ENCODE results near the gene NDUFC1. TPM values are rescaled to one million over a fixed set of nuclear protein-coding genes. Genes with fewer than 3 reads are reported as not detected.

The NDUFC1 gene
- polyA plus RNA-seq, 3 donors = 24.7 to 134 (median 123) TPM

DNA sequence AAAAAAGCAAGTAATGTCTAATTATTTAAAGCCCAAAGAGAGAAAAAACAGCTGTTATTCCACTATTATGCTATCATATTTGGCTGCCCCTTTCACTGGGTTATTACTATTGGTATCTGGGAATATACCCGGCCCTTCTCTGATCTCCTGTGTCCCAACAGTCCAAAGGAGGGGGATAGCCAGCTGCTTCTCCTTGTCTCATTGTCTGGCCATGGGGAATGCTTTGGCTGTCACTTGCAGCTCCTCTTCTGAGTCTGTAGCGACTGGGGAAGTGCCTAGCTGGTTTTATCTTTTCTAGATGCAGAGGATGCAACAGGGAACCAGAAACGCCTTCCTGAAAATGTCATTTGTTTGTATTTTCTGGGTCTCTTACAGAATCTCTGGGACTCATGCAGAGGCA, 56.1 kb downstream of the NDUFC1 start:
- Histone ChIP-seq H3K9me3 (replicated peaks in 1 of 2; ENCODE audit: control insufficient read depth in 1 of 2, insufficient read depth in 1 of 2, low read length in 2 of 2) (no peaks in the 10 kb centered on the region), H3K27ac (ENCODE audit: low read depth in 1 of 2, low read length in 2 of 2) (no peak overlapping the region), H3K27me3 (ENCODE audit: control insufficient read depth in 2 of 2, insufficient read depth in 2 of 2, low read length in 2 of 2) (no peaks in the 10 kb centered on the region), H4K20me1 (ENCODE audit: insufficient read depth, low read length) (no peaks in the 10 kb centered on the region), H3K9ac (ENCODE audit: insufficient read depth, low read length, poor library complexity, severe bottlenecking) (no peak overlapping the region), H2AFZ (ENCODE audit: insufficient read depth, low read depth, low read length, poor library complexity, severe bottlenecking) (peak overlapping the region; percentile 47), H3K36me3 (replicated peaks in 1 of 2; ENCODE audit: control insufficient read depth in 1 of 2, insufficient read depth in 2 of 2, low read length in 2 of 2) (no peaks in the 10 kb centered on the region), H3K4me1 (ENCODE audit: control insufficient read depth in 1 of 2, insufficient read depth in 2 of 2, low read length in 2 of 2) (no peaks in the 10 kb centered on the region), H3K79me2 (ENCODE audit: insufficient read depth, low read length) (no peaks in the 10 kb centered on the region), H3K4me2 (replicated peaks; ENCODE audit: extremely low read depth, low read length, poor library complexity, severe bottlenecking) (no peak overlapping the region), H3K4me3 (replicated peaks in 1 of 3; ENCODE audit: low read depth in 2 of 3, low read length in 3 of 3) (no peak overlapping the region)
- Mint-ChIP-seq H3K36me3 (no peaks in the 10 kb centered on the region), H3K27ac (no peak overlapping the region), H3K9me3 (no peaks in the 10 kb centered on the region), H3K27me3 (ENCODE audit: low read depth in 3 of 3) (peaks cover 0 to 3% (median 0%) of the 10 kb centered on the region in 3 donors), H3K4me1 (no peaks in the 10 kb centered on the region), H3K4me3 (no peak overlapping the region)
- 88% methylated on average over 2 of the region's 3 CpGs for WGBS (ENCODE audit: insufficient coverage)
- TF ChIP-seq, protein P1, sequence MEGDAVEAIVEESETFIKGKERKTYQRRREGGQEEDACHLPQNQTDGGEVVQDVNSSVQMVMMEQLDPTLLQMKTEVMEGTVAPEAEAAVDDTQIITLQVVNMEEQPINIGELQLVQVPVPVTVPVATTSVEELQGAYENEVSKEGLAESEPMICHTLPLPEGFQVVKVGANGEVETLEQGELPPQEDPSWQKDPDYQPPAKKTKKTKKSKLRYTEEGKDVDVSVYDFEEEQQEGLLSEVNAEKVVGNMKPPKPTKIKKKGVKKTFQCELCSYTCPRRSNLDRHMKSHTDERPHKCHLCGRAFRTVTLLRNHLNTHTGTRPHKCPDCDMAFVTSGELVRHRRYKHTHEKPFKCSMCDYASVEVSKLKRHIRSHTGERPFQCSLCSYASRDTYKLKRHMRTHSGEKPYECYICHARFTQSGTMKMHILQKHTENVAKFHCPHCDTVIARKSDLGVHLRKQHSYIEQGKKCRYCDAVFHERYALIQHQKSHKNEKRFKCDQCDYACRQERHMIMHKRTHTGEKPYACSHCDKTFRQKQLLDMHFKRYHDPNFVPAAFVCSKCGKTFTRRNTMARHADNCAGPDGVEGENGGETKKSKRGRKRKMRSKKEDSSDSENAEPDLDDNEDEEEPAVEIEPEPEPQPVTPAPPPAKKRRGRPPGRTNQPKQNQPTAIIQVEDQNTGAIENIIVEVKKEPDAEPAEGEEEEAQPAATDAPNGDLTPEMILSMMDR (IDR thresholded peaks at IDR 0.05) = no peak
- intact Hi-C loops (cut with micrococcal nuclease) = no loop called here
- DNase-seq = no peak

- Histone ChIP-seq H4K20me1 (ENCODE audit: insufficient read depth, low read length) (no peaks in the 10 kb centered on the region), H3K9ac (ENCODE audit: insufficient read depth, low read length, poor library complexity, severe bottlenecking) (no peak overlapping the region), H3K9me3 (replicated peaks in 1 of 2; ENCODE audit: control insufficient read depth in 1 of 2, insufficient read depth in 1 of 2, low read length in 2 of 2) (no peaks in the 10 kb centered on the region), H3K27me3 (ENCODE audit: control insufficient read depth in 2 of 2, insufficient read depth in 2 of 2, low read length in 2 of 2) (no peaks in the 10 kb centered on the region), H3K4me1 (ENCODE audit: control insufficient read depth in 1 of 2, insufficient read depth in 2 of 2, low read length in 2 of 2) (no peaks in the 10 kb centered on the region), H3K4me3 (replicated peaks in 1 of 3; ENCODE audit: low read depth in 2 of 3, low read length in 3 of 3) (no peak overlapping the region), H3K27ac (ENCODE audit: low read depth in 1 of 2, low read length in 2 of 2) (no peak overlapping the region), H3K79me2 (ENCODE audit: insufficient read depth, low read length) (no peaks in the 10 kb centered on the region), H3K36me3 (replicated peaks in 1 of 2; ENCODE audit: control insufficient read depth in 1 of 2, insufficient read depth in 2 of 2, low read length in 2 of 2) (no peaks in the 10 kb centered on the region), H3K4me2 (replicated peaks; ENCODE audit: extremely low read depth, low read length, poor library complexity, severe bottlenecking) (no peak overlapping the region), H2AFZ (ENCODE audit: insufficient read depth, low read depth, low read length, poor library complexity, severe bottlenecking) (no peak overlapping the region)
- intact Hi-C loops (cut with micrococcal nuclease) = no loop called here
- DNase-seq = no peak
- Mint-ChIP-seq H3K4me1 (no peaks in the 10 kb centered on the region), H3K27ac (no peak overlapping the region), H3K36me3 (no peaks in the 10 kb centered on the region), H3K4me3 (no peak overlapping the region), H3K27me3 (ENCODE audit: low read depth in 3 of 3) (peaks cover 0 to 3% (median 0%) of the 10 kb centered on the region in 3 donors), H3K9me3 (no peaks in the 10 kb centered on the region)
- TF ChIP-seq, protein P1 (IDR thresholded peaks at IDR 0.05) = no peak
- WGBS (ENCODE audit: insufficient coverage) = no CpG with 5 or more reads among the region's 1 CpG
Observed at GRCh38 chr4:139245590-139245989, 56.7 kb downstream of the NDUFC1 start.

Data from CD14-positive monocyte (primary cell).